Endothelial cell of umbilical vein (primary cell): ENCODE measurements around the gene OTOGL. TPM values are rescaled to one million over a fixed set of nuclear protein-coding genes. Genes with fewer than 3 reads are reported as not detected.

ENCODE experiments used
- BruUV-seq: library from RNA; stranded (reverse); fragments of 400-500 nt; replicated peaks from 2 replicates; lab custom pipeline; 2021; lab: Mats Ljungman, UMichigan
- CTCF ChIA-PET: fragments of 300-600, 350-600 bp; sonication (Branson Sonifier 250); formaldehyde crosslinking; loops from one replicate; lab custom pipeline; 2021; ENCODE audit warnings: antibody characterized with exemption, inconsistent platforms; lab: Charles Lee
- POLR2A ChIA-PET: fragments of 300-600, 350-600 bp; sonication (Branson Sonifier 250); formaldehyde crosslinking; loops from one replicate; lab custom pipeline; 2021; ENCODE audit warnings: antibody characterized with exemption, inconsistent platforms; lab: Charles Lee
- DNase-seq: peaks from one replicate; pipeline ENCODE4 v3.0.0-alpha.2; 2011; ENCODE audit warnings: low read depth, low spot score
- FAIRE-seq: peaks from 2 replicates; lab custom pipeline; 2011; peaks lifted over from hg19 to GRCh38; lab: Jason Lieb, UNC
- H2AFZ ChIP-seq: 2 replicates; pipeline ENCODE4 v1.6.0; 2012; ENCODE audit warnings: low read depth, low read length, control low read depth, inconsistent platforms
- H3K27ac ChIP-seq: 2 replicates; pipeline ENCODE4 v1.5.1; 2011; ENCODE audit warnings: low read depth, mild to moderate bottlenecking, control low read depth, low read length, moderate library complexity; ENCODE audit not compliant: insufficient read depth
- H3K27me3 ChIP-seq, 2 experiments: 2 replicates each; pipeline versions ENCODE4 v1.6.0 to v1.6.1; 2011; ENCODE audit warnings: low read length in 2 of 2, mixed read lengths in 1 of 2; ENCODE audit not compliant: control insufficient read depth in 2 of 2, insufficient read depth in 2 of 2
- H3K36me3 ChIP-seq, 2 experiments: 2 replicates in 1 of 2; 3 replicates in 1 of 2; pipeline ENCODE4 v1.5.1; 2011; ENCODE audit warnings: low read length in 2 of 2, mild to moderate bottlenecking in 1 of 2, moderate library complexity in 1 of 2; ENCODE audit not compliant: control insufficient read depth in 2 of 2, insufficient read depth in 2 of 2; ENCODE audit errors: extremely low read depth in 1 of 2
- H3K4me1 ChIP-seq: 3 replicates; pipeline ENCODE4 v1.5.1; 2011; ENCODE audit warnings: mild to moderate bottlenecking, low read length; ENCODE audit not compliant: control insufficient read depth, insufficient read depth; ENCODE audit errors: extremely low read depth
- H3K4me2 ChIP-seq: 2 replicates; pipeline ENCODE4 v1.6.1; 2011; ENCODE audit warnings: low read length, control low read depth, mixed read lengths; ENCODE audit not compliant: insufficient read depth
- H3K4me3 ChIP-seq, 3 experiments: fragments of 200-600 bp in 1 of 3; sonication (generic), shearing (Covaris generic) in 1 of 3; replicated peaks in 1 of 3; 2 replicates each; pipeline ENCODE4 v1.5.1; 2011 to 2016; ENCODE audit warnings: control low read depth in 3 of 3, low read length in 3 of 3, mild to moderate bottlenecking in 2 of 3, inconsistent platforms in 1 of 3, low read depth in 1 of 3, moderate library complexity in 1 of 3; ENCODE audit not compliant: insufficient read depth in 1 of 3
- H3K79me2 ChIP-seq: 2 replicates; pipeline ENCODE4 v1.6.0; 2012; ENCODE audit warnings: low read length, inconsistent platforms; ENCODE audit not compliant: control insufficient read depth, insufficient read depth
- H3K9ac ChIP-seq: replicated peaks from 2 replicates; pipeline ENCODE3; 2011; ENCODE audit warnings: low read length, control low read depth; ENCODE audit not compliant: insufficient read depth; ENCODE audit errors: extremely low read depth
- H3K9me1 ChIP-seq: replicated peaks from 3 replicates; pipeline ENCODE4 v1.6.0; 2011; ENCODE audit warnings: mild to moderate bottlenecking, low read length; ENCODE audit not compliant: control insufficient read depth, insufficient read depth; ENCODE audit errors: extremely low read depth
- H3K9me3 ChIP-seq: replicated peaks from 2 replicates; pipeline ENCODE4 v1.5.1; 2012; ENCODE audit warnings: low read length, inconsistent platforms; ENCODE audit not compliant: control insufficient read depth, insufficient read depth
- H4K20me1 ChIP-seq: replicated peaks from 2 replicates; pipeline ENCODE3; 2011; ENCODE audit warnings: mild to moderate bottlenecking, low read length; ENCODE audit not compliant: control insufficient read depth, insufficient read depth; ENCODE audit errors: extremely low read depth
- CTCF ChIP-seq, 2 donors: IDR thresholded peaks; 1 replicate in 1 of 2; 2 replicates in 1 of 2; pipeline ENCODE4 v1.5.1; 2011; ENCODE audit warnings: low read length in 2 of 2, mild to moderate bottlenecking in 2 of 2, moderate library complexity in 2 of 2, control low read depth in 1 of 2, inconsistent platforms in 1 of 2, low read depth in 1 of 2; ENCODE audit not compliant: insufficient read depth in 1 of 2; ENCODE audit errors: extremely low read depth in 1 of 2
- EZH2 ChIP-seq: IDR thresholded peaks from 2 replicates; pipeline ENCODE4 v1.6.1; 2012; ENCODE audit warnings: borderline replicate concordance, low read depth, mild to moderate bottlenecking, moderate library complexity, low read length, inconsistent platforms; ENCODE audit not compliant: severe bottlenecking
- FOS ChIP-seq: IDR thresholded peaks from 2 replicates; pipeline ENCODE4 v1.6.1; 2011; ENCODE audit warnings: mild to moderate bottlenecking, low read length, moderate library complexity, borderline replicate concordance; ENCODE audit not compliant: insufficient read depth
- GATA2 ChIP-seq: IDR thresholded peaks from 2 replicates; pipeline ENCODE4 v1.7.0; 2011; ENCODE audit warnings: low read depth, mild to moderate bottlenecking, moderate library complexity, mixed read lengths, low read length; ENCODE audit not compliant: insufficient read length, insufficient read depth
- JUN ChIP-seq: IDR thresholded peaks from 2 replicates; pipeline ENCODE4 v1.6.1; 2011; ENCODE audit warnings: borderline replicate concordance, low read depth; ENCODE audit not compliant: insufficient read length, insufficient read depth
- MAX ChIP-seq: IDR thresholded peaks from 2 replicates; pipeline ENCODE4 v1.6.1; 2011; ENCODE audit not compliant: insufficient read depth, insufficient read length
- MYC ChIP-seq: IDR thresholded peaks from one replicate; pipeline ENCODE4 v1.6.1; 2011; ENCODE audit warnings: mild to moderate bottlenecking, low read depth, low read length
- POLR2A ChIP-seq: IDR thresholded peaks from 2 replicates; pipeline ENCODE4 v1.6.1; 2012; ENCODE audit warnings: low read depth, mild to moderate bottlenecking, control low read depth, low read length
- POLR2AphosphoS5 ChIP-seq: IDR thresholded peaks from 2 replicates; pipeline ENCODE4 v1.6.1; 2012; ENCODE audit warnings: low read depth, mild to moderate bottlenecking, control low read depth, low read length, moderate library complexity; ENCODE audit not compliant: insufficient read depth
- dilution Hi-C: fragments of 300-500 bp; cut with MboI; formaldehyde crosslinking; loops from one replicate; pipeline ENCODE4 v1.15.0; 2019; ENCODE audit warnings: low sequenced_read_pairs; ENCODE audit not compliant: extremely low pct_ligation_motif_present
- intact Hi-C: fragments of 100-400 bp; cut with micrococcal nuclease; formaldehyde crosslinking; loops from one replicate; pipeline ENCODE4 v1.10.0; 2022
- polyA plus RNA-seq, 4 experiments: library from polyadenylated mRNA; depleted of rRNA in 3 of 4; stranded (reverse) in 3 of 4; unstranded in 1 of 4; fragments of >200 nt; gene quantifications; 2 replicates each; pipeline versions ENCODE4 v1.2.1 to v1.2.3, GENCODE V29; 2011 to 2012; ENCODE audit warnings: missing spikeins in 1 of 4
- total RNA-seq: library from RNA; stranded (reverse); gene quantifications from 2 replicates; pipeline ENCODE4 v1.2.3, GENCODE V29; 2021

The OTOGL gene
- total and polyA plus RNA-seq, 2 donors (not counting 3 experiments of a cell fraction or from before 2014, with no cell fraction given): 1.4 to 2.0 TPM

- H3K36me3 ChIP-seq: no peaks in the 10 kb centered on the region
- H3K9ac ChIP-seq: no peak overlapping the region
- ChIA-PET CTCF (no interaction called here), POLR2A (no interaction called here)
- peak overlapping the region; percentile 58 for H3K27ac ChIP-seq
- no TSS peak for BruUV-seq
- H3K4me1 ChIP-seq: peaks cover 51% of the 10 kb centered on the region
- no peaks in the 10 kb centered on the region for H3K79me2 ChIP-seq
- dilution Hi-C loops: no loop called here
- DNase-seq (peak; percentile 49), FAIRE-seq (peak; percentile 64)
- H3K4me2 ChIP-seq: no peak overlapping the region
- no peak for TF ChIP-seq FOS
- peak; percentile 34 for TF ChIP-seq GATA2
- TF ChIP-seq POLR2AphosphoS5: peak; percentile 47
- TF ChIP-seq JUN: no peak
- intact Hi-C loops: loop anchor here (1.0 to 10.0 kb wide), 2 partner anchors 418 to 806 kb away; partner anchors contain the start of gene PPP1R12A
- no peaks in the 10 kb centered on the region for H3K9me3 ChIP-seq
- no peaks in the 10 kb centered on the region for H4K20me1 ChIP-seq
- no peak overlapping the region for H3K4me3 ChIP-seq
- H3K27me3 ChIP-seq: no peaks in the 10 kb centered on the region
- H3K9me1 ChIP-seq: no peaks in the 10 kb centered on the region
- H2AFZ ChIP-seq: peak overlapping the region; percentile 27
Observed at GRCh38 chr12:80353254-80353653, 253.9 kb downstream of the OTOGL start.

GRCh38 chr12:80356097-80356496 lies 256.8 kb downstream of the OTOGL start:
- H4K20me1 ChIP-seq: no peaks in the 10 kb centered on the region
- no peak overlapping the region for H2AFZ ChIP-seq
- no TSS peak for BruUV-seq
- intact Hi-C loops: loop anchor here (1.0 to 10.0 kb wide), 4 partner anchors 87 to 421 kb away; partner anchors contain the start of gene PPP1R12A
- TF ChIP-seq FOS (peak; percentile 79), JUN (peak; percentile 64), EZH2 (no peak), CTCF (IDR thresholded peaks at IDR 0.05; ENCODE audit: extremely low read depth in 1 of 2, insufficient read depth in 1 of 2, low read depth in 1 of 2, low read length in 2 of 2) (no peak), POLR2A (no peak), POLR2AphosphoS5 (peak; percentile 68), GATA2 (peak; percentile 37), MAX (no peak), MYC (no peak)
- no peaks in the 10 kb centered on the region for H3K36me3 ChIP-seq
- H3K4me1 ChIP-seq: peaks cover 51% of the 10 kb centered on the region
- no peaks in the 10 kb centered on the region for H3K9me1 ChIP-seq
- no peaks in the 10 kb centered on the region for H3K79me2 ChIP-seq
- dilution Hi-C loops: no loop called here
- peak overlapping the region; percentile 87 for H3K4me2 ChIP-seq
- H3K9ac ChIP-seq: peak overlapping the region; percentile 55
- ChIA-PET POLR2A (no interaction called here), CTCF (interaction anchor here (0.9 kb wide), 1 partner anchor 161 kb away, joined by 3 read pairs; no protein-coding TSS in a partner anchor)
- no peak overlapping the region for H3K4me3 ChIP-seq
- H3K9me3 ChIP-seq: no peaks in the 10 kb centered on the region
- DNase-seq (peak; percentile 92), FAIRE-seq (peak; percentile 85)
- H3K27me3 ChIP-seq: no peaks in the 10 kb centered on the region
- H3K27ac ChIP-seq: peak overlapping the region; percentile 93
